ENCODE results near the gene RNF138. TPM values are rescaled to one million over a fixed set of nuclear protein-coding genes. Genes with fewer than 3 reads are reported as not detected.

RNF138 gene
- total RNA-seq, 4 donors from 2014 or later: 23.8 to 94.8 (median 38.7) TPM

GRCh38 chr18:32056613-32057358 lies 34.9 kb upstream of the RNF138 start:
- Histone ChIP-seq H3K4me3 (no peak overlapping the region), H3K27ac (no peak overlapping the region), H3K9me3 (no peaks in the 10 kb centered on the region), H3K27me3 (no peaks in the 10 kb centered on the region), H3K36me3 (no peaks in the 10 kb centered on the region), H3K4me1 (no peaks in the 10 kb centered on the region)
- intact Hi-C loops (cut with DNase I; ENCODE audit: low total_unique reads): no loop called here
- TF ChIP-seq CTCF (IDR thresholded peaks at IDR 0.05) (no peak), POLR2A (IDR thresholded peaks at IDR 0.05) (no peak)
- DNase-seq: no peak

GRCh38 chr18:32057624-32058165 lies 34.0 kb upstream of the RNF138 start:
- TF ChIP-seq POLR2A (IDR thresholded peaks at IDR 0.05) (no peak), CTCF (IDR thresholded peaks at IDR 0.05) (no peak)
- no peaks in the 10 kb centered on the region for H3K4me1 ChIP-seq
- H3K36me3 ChIP-seq: no peaks in the 10 kb centered on the region
- intact Hi-C loops (cut with DNase I; ENCODE audit: low total_unique reads): no loop called here
- no peak overlapping the region for H3K27ac ChIP-seq
- no peaks in the 10 kb centered on the region for H3K27me3 ChIP-seq
- no peak for DNase-seq
- no peaks in the 10 kb centered on the region for H3K9me3 ChIP-seq
- H3K4me3 ChIP-seq: no peak overlapping the region

- no peak for TF ChIP-seq POLR2A (IDR thresholded peaks at IDR 0.05)
- TF ChIP-seq CTCF (IDR thresholded peaks at IDR 0.05): no peak
- Histone ChIP-seq H3K27me3 (no peaks in the 10 kb centered on the region), H3K27ac (no peak overlapping the region), H3K4me1 (no peaks in the 10 kb centered on the region), H3K4me3 (no peak overlapping the region), H3K9me3 (no peaks in the 10 kb centered on the region), H3K36me3 (no peaks in the 10 kb centered on the region)
- DNase-seq: no peak
- intact Hi-C loops (cut with DNase I; ENCODE audit: low total_unique reads): no loop called here
Observed at GRCh38 chr18:32060026-32060425, 31.6 kb upstream of the RNF138 start.

GRCh38 chr18:32067375-32068167 lies 24.1 kb upstream of the RNF138 start:
- Histone ChIP-seq H3K27me3 (no peaks in the 10 kb centered on the region), H3K9me3 (no peaks in the 10 kb centered on the region), H3K27ac (no peak overlapping the region), H3K4me1 (no peaks in the 10 kb centered on the region), H3K4me3 (no peak overlapping the region), H3K36me3 (no peaks in the 10 kb centered on the region)
- intact Hi-C loops (cut with DNase I; ENCODE audit: low total_unique reads): no loop called here
- no peak for TF ChIP-seq POLR2A (IDR thresholded peaks at IDR 0.05)
- no peak for TF ChIP-seq CTCF (IDR thresholded peaks at IDR 0.05)
- DNase-seq: no peak

GRCh38 chr18:32072321-32072720 lies 19.4 kb upstream of the RNF138 start:
- Histone ChIP-seq H3K4me1 (no peaks in the 10 kb centered on the region), H3K36me3 (no peaks in the 10 kb centered on the region), H3K27ac (no peak overlapping the region), H3K9me3 (no peaks in the 10 kb centered on the region), H3K27me3 (no peaks in the 10 kb centered on the region), H3K4me3 (no peak overlapping the region)
- DNase-seq: no peak
- intact Hi-C loops (cut with DNase I; ENCODE audit: low total_unique reads): no loop called here
- no peak for TF ChIP-seq POLR2A (IDR thresholded peaks at IDR 0.05)
- peak in 3 of 4 experiments; percentile 13 to 26 (median 16) for TF ChIP-seq CTCF (IDR thresholded peaks at IDR 0.05)

Data from uterus (tissue), 4 donors.